Coronary artery (tissue), 2 donors: ENCODE measurements around the gene RANBP17.

ENCODE experiments used
- DNase-seq: peaks from one replicate; pipeline ENCODE4 v3.0.0-alpha.2; 2017; ENCODE audit warnings: low spot score
- H3K27ac ChIP-seq, 2 donors: fragments of 200-600 bp; sonication (generic); one replicate each; pipeline ENCODE4 v1.5.1; 2016 to 2019
- H3K4me3 ChIP-seq: fragments of 200-600 bp; sonication (generic); 2 replicates; pipeline ENCODE4 v1.5.1; 2016; ENCODE audit warnings: mild to moderate bottlenecking, moderate library complexity
- TF ChIP-seq, protein P1 (sequence below): fragments of 200-600 bp; sonication (generic); IDR thresholded peaks from one replicate; pipeline ENCODE4 v1.5.1; 2019; ENCODE audit warnings: antibody characterized with exemption

RANBP17 gene

DNA sequence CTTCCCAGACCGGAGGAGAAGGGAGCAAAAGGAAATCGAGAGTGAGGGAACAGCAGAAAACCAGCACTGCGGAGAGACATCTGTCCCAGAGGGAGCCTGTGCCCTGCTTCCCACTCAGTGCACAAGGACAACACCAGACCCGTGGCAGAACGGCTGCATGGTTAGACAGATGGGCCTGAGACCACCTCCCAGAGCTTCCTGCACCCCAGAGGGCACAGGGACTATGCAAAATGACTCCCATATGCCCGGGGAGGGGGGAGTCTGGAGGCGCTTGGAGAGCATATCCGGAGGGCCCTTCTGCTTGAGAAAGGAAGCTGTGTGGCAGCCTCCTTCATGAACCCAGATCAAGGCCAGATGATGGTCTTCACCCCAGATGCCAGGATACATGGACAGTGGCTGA is 473.8 kb downstream of the RANBP17 start:
- DNase-seq = no peak
- no peak overlapping the region for H3K27ac ChIP-seq
- TF ChIP-seq, protein P1, sequence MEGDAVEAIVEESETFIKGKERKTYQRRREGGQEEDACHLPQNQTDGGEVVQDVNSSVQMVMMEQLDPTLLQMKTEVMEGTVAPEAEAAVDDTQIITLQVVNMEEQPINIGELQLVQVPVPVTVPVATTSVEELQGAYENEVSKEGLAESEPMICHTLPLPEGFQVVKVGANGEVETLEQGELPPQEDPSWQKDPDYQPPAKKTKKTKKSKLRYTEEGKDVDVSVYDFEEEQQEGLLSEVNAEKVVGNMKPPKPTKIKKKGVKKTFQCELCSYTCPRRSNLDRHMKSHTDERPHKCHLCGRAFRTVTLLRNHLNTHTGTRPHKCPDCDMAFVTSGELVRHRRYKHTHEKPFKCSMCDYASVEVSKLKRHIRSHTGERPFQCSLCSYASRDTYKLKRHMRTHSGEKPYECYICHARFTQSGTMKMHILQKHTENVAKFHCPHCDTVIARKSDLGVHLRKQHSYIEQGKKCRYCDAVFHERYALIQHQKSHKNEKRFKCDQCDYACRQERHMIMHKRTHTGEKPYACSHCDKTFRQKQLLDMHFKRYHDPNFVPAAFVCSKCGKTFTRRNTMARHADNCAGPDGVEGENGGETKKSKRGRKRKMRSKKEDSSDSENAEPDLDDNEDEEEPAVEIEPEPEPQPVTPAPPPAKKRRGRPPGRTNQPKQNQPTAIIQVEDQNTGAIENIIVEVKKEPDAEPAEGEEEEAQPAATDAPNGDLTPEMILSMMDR = no peak
- H3K4me3 ChIP-seq = no peak overlapping the region

DNA sequence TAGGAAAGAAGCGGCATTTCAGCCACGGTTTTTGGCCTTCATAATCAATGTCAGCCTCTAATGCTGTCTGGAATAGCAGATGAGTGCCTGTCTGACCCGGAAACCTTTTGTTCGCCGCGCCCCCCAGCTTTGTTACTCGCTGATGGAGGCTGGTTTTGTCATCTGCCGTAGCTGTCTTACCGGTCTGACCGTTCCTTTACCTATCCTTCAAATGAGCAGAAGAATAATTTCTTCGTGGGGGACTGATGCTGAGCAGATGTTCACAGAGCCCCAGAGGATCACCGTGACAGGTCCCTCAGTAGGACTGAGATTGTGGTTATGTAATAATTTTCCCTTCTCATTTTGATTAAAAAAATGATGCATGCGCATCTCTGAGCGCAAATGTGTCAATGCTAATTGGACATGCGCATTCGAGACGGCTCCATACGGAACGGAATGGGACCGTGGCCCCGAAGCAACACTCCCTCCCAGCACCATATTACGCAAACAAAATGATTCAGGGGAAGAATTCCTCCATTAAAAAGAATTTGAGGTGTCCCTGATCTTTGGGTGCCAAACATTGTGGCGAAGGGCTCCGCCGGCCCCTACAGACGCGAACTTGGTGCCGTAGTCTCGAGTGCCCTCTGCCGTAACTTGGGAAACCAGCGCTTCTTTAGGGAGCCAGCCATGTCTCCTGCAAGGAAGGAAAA is 474.8 kb downstream of the RANBP17 start:
- TF ChIP-seq, protein P1 = no peak
- Histone ChIP-seq H3K4me3 (peak overlapping the region; percentile 64), H3K27ac (no peak overlapping the region)
- DNase-seq = no peak

- no peak for DNase-seq
- TF ChIP-seq, protein P1 = no peak
- no peak overlapping the region for H3K27ac ChIP-seq
- peak overlapping the region; percentile 64 for H3K4me3 ChIP-seq
Observed at GRCh38 chr5:171337210-171337569, 475.4 kb downstream of the RANBP17 start.

GRCh38 chr5:171340042-171340441 is 478.2 kb downstream of the RANBP17 start:
- H3K27ac ChIP-seq = no peak overlapping the region
- no peak overlapping the region for H3K4me3 ChIP-seq
- no peak for DNase-seq
- TF ChIP-seq, protein P1 = no peak

- no peak for DNase-seq
- Histone ChIP-seq H3K27ac (no peak overlapping the region), H3K4me3 (no peak overlapping the region)
- TF ChIP-seq, protein P1 = no peak
Observed at GRCh38 chr5:171340491-171340890, 478.7 kb downstream of the RANBP17 start.

DNA sequence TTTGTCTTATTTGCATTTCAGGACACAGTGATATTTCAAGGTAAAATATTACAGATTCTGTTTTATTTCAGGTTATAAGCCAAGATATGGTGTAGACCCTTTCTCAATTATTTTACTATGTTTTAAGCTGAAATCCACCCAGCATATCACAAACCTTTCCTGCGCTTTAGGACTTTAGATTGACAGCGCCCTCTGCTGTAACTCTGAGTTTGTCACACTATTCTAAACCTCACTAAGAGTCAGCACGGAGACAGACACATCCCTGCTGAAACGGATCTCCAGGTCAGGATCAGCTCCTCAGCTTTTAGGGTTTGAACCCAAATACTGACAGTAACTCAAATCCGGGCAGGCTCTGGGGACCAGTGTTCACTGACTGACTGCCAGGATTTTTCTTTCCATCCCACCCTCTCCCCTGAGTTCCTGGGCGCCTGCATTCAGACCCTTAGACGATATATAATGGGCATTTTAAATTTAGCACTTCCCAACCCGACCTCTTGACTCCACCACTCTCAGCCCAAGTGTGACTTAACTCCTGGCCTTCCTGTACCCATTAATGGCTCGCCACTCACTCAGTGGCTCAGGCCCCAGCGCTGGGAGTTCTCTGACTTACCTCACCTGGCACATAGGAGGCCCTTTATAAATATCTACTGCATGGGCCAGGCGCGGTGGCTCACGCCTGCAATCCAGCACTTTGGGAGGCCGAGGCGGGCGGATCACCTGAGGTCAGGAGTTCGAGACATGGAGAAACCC is 480.7 kb downstream of the RANBP17 start:
- DNase-seq = no peak
- H3K4me3 ChIP-seq = no peak overlapping the region
- TF ChIP-seq, protein P1 = no peak
- H3K27ac ChIP-seq = no peak overlapping the region
